HepG2 (cell line): ENCODE data around the gene SEC24D. TPM values are rescaled to one million over a fixed set of nuclear protein-coding genes. Genes with fewer than 3 reads are reported as not detected.

Experiments
- CBX5 ChIP-seq: sonication (generic); formaldehyde crosslinking; IDR thresholded peaks from 2 replicates; pipeline ENCODE4 v1.4.0; 2020; ENCODE audit warnings: missing genetic modification reagents, borderline replicate concordance
- CREM ChIP-seq, 2 experiments: sonication (generic) in 1 of 2; formaldehyde crosslinking in 1 of 2; IDR thresholded peaks; 2 replicates each; pipeline versions ENCODE4 v1.4.0 to v1.6.1; 2016 to 2020; ENCODE audit warnings: antibody characterized with exemption in 1 of 2, mild to moderate bottlenecking in 1 of 2, missing genetic modification reagents in 1 of 2
- DZIP1 ChIP-seq: sonication (generic); formaldehyde crosslinking; IDR thresholded peaks from 2 replicates; pipeline ENCODE4 v1.5.0; 2020; ENCODE audit warnings: mild to moderate bottlenecking, missing genetic modification reagents
- KAT8 ChIP-seq: IDR thresholded peaks from 2 replicates; pipeline ENCODE4 v1.6.1; 2016; ENCODE audit warnings: missing genetic modification reagents, missing compliant biosample characterization
- NR2F6 ChIP-seq, 2 experiments: IDR thresholded peaks; 2 replicates each; pipeline ENCODE4 v1.6.1; 2016; ENCODE audit warnings: antibody characterized with exemption in 1 of 2, mild to moderate bottlenecking in 1 of 2
- PHF20 ChIP-seq: sonication (generic); formaldehyde crosslinking; IDR thresholded peaks from 2 replicates; pipeline ENCODE4 v1.5.0; 2020; ENCODE audit warnings: mild to moderate bottlenecking, missing genetic modification reagents
- SP5 ChIP-seq: IDR thresholded peaks from 2 replicates; pipeline ENCODE4 v1.6.1; 2016; ENCODE audit warnings: low read depth, borderline replicate concordance
- ZNF567 ChIP-seq: sonication (generic); formaldehyde crosslinking; IDR thresholded peaks from 2 replicates; pipeline ENCODE4 v1.8.1; 2023; ENCODE audit warnings: mild to moderate bottlenecking, missing genetic modification reagents, borderline replicate concordance
- ZNF619 ChIP-seq: sonication (generic); formaldehyde crosslinking; IDR thresholded peaks from 2 replicates; pipeline ENCODE4 v1.4.0; 2020; ENCODE audit warnings: mild to moderate bottlenecking, missing genetic modification reagents
- ZNF652 ChIP-seq: IDR thresholded peaks from 2 replicates; pipeline ENCODE4 v1.6.1; 2016; ENCODE audit warnings: low read depth, borderline replicate concordance
- polyA plus RNA-seq, 8 experiments: library from polyadenylated mRNA; depleted of rRNA in 3 of 8; stranded (reverse) in 7 of 8; unstranded in 1 of 8; fragments of >200 nt; fragmentation: Illumina TruSeq in 4 of 8; extraction: Trizol in 4 of 8; gene quantifications; 2 replicates each; pipeline versions ENCODE4 v1.2.1 to v1.2.3, GENCODE V29; 2011 to 2016; ENCODE audit warnings: low read depth in 4 of 8, missing spikeins in 1 of 8, mixed read lengths in 1 of 8; ENCODE audit not compliant: insufficient read depth in 1 of 8
- total RNA-seq, 5 experiments: library from RNA; depleted of rRNA; stranded (reverse); fragments of >200 nt; fragmentation: Illumina TruSeq; extraction: Trizol; gene quantifications; 2 replicates each; pipeline ENCODE4 v1.2.3, GENCODE V29; 2016; ENCODE audit warnings: low read depth in 1 of 5
- TF ChIP-seq, protein P1 (sequence below): sonication (generic); formaldehyde crosslinking; IDR thresholded peaks from 2 replicates; pipeline ENCODE4 v1.9.0; 2021; ENCODE audit warnings: mild to moderate bottlenecking, missing genetic modification reagents
- TF ChIP-seq, protein P2 (sequence below): sonication (generic); formaldehyde crosslinking; IDR thresholded peaks from 2 replicates; pipeline ENCODE4 v1.4.0; 2020; ENCODE audit warnings: missing genetic modification reagents
- TF ChIP-seq, protein P3 (sequence below): sonication (generic); formaldehyde crosslinking; IDR thresholded peaks from 2 replicates; pipeline ENCODE4 v1.4.0; 2020; ENCODE audit warnings: low read depth, missing genetic modification reagents

Gene SEC24D
- total and polyA plus RNA-seq, 2 of the 13 experiments (the other 11 are each of a cell fraction or from before 2014, with no cell fraction given), result 30.0 to 51.1 TPM

DNA sequence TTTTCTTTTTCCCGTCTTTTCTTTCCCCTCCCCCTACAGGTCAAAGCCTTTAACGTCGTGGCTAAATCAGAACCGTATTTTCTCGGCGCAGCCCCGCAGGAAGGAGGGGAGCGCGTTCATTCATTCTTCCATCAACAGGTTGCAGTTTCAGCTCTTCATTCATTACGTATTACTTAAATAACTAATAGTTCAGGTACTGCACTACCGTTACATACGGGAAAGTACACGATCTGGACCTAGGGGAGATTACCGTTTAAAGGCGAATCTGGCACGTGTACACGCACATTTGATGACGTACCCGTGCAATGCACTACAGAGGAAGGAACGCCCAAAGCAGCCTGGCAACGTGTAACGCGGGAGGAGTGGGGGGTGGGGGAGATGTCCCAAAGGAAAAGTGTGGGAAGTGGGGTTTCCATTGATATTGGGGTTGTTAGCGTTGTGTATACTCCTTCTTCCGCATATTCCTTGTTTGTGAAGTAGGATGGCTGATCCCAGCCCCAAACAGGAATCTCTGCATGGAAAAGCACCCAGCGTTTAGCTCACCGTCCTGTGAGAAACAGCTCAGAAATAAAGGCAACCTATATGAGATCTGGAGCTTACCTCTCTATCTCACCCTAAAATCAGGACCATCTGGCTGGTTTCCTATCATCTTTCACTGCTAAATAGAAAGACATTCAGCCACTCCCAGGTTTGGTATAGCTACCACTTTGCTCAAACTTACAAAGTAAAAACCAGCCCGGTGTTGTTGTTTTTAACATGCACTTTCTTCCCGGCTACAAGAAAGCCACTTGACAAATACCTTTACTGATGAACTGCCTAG is 585 bp upstream of the SEC24D start (continued):
- TF ChIP-seq, protein P1, sequence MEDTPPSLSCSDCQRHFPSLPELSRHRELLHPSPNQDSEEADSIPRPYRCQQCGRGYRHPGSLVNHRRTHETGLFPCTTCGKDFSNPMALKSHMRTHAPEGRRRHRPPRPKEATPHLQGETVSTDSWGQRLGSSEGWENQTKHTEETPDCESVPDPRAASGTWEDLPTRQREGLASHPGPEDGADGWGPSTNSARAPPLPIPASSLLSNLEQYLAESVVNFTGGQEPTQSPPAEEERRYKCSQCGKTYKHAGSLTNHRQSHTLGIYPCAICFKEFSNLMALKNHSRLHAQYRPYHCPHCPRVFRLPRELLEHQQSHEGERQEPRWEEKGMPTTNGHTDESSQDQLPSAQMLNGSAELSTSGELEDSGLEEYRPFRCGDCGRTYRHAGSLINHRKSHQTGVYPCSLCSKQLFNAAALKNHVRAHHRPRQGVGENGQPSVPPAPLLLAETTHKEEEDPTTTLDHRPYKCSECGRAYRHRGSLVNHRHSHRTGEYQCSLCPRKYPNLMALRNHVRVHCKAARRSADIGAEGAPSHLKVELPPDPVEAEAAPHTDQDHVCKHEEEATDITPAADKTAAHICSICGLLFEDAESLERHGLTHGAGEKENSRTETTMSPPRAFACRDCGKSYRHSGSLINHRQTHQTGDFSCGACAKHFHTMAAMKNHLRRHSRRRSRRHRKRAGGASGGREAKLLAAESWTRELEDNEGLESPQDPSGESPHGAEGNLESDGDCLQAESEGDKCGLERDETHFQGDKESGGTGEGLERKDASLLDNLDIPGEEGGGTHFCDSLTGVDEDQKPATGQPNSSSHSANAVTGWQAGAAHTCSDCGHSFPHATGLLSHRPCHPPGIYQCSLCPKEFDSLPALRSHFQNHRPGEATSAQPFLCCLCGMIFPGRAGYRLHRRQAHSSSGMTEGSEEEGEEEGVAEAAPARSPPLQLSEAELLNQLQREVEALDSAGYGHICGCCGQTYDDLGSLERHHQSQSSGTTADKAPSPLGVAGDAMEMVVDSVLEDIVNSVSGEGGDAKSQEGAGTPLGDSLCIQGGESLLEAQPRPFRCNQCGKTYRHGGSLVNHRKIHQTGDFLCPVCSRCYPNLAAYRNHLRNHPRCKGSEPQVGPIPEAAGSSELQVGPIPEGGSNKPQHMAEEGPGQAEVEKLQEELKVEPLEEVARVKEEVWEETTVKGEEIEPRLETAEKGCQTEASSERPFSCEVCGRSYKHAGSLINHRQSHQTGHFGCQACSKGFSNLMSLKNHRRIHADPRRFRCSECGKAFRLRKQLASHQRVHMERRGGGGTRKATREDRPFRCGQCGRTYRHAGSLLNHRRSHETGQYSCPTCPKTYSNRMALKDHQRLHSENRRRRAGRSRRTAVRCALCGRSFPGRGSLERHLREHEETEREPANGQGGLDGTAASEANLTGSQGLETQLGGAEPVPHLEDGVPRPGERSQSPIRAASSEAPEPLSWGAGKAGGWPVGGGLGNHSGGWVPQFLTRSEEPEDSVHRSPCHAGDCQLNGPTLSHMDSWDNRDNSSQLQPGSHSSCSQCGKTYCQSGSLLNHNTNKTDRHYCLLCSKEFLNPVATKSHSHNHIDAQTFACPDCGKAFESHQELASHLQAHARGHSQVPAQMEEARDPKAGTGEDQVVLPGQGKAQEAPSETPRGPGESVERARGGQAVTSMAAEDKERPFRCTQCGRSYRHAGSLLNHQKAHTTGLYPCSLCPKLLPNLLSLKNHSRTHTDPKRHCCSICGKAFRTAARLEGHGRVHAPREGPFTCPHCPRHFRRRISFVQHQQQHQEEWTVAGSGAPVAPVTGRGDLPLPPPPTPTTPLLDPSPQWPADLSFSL (CRISPR knock-in tag), result no peak
- TF ChIP-seq KAT8 (CRISPR knock-in tag), result no peak; the same call in 1 of the 2 replicates
- TF ChIP-seq, protein P2, sequence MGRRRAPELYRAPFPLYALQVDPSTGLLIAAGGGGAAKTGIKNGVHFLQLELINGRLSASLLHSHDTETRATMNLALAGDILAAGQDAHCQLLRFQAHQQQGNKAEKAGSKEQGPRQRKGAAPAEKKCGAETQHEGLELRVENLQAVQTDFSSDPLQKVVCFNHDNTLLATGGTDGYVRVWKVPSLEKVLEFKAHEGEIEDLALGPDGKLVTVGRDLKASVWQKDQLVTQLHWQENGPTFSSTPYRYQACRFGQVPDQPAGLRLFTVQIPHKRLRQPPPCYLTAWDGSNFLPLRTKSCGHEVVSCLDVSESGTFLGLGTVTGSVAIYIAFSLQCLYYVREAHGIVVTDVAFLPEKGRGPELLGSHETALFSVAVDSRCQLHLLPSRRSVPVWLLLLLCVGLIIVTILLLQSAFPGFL (CRISPR knock-in tag), result no peak
- TF ChIP-seq CREM (IDR thresholded peaks at IDR 0.05), result peak; percentile 72; the same call in 1 of the 2 replicates
- TF ChIP-seq CREM (CRISPR knock-in tag; IDR thresholded peaks at IDR 0.05), result no peak
- no peak for TF ChIP-seq PHF20 (CRISPR knock-in tag)
- TF ChIP-seq, protein P3, sequence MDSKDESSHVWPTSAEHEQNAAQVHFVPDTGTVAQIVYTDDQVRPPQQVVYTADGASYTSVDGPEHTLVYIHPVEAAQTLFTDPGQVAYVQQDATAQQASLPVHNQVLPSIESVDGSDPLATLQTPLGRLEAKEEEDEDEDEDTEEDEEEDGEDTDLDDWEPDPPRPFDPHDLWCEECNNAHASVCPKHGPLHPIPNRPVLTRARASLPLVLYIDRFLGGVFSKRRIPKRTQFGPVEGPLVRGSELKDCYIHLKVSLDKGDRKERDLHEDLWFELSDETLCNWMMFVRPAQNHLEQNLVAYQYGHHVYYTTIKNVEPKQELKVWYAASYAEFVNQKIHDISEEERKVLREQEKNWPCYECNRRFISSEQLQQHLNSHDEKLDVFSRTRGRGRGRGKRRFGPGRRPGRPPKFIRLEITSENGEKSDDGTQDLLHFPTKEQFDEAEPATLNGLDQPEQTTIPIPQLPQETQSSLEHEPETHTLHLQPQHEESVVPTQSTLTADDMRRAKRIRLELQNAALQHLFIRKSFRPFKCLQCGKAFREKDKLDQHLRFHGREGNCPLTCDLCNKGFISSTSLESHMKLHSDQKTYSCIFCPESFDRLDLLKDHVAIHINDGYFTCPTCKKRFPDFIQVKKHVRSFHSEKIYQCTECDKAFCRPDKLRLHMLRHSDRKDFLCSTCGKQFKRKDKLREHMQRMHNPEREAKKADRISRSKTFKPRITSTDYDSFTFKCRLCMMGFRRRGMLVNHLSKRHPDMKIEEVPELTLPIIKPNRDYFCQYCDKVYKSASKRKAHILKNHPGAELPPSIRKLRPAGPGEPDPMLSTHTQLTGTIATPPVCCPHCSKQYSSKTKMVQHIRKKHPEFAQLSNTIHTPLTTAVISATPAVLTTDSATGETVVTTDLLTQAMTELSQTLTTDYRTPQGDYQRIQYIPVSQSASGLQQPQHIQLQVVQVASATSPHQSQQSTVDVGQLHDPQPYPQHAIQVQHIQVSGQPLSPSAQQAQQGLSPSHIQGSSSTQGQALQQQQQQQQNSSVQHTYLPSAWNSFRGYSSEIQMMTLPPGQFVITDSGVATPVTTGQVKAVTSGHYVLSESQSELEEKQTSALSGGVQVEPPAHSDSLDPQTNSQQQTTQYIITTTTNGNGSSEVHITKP (CRISPR knock-in tag), result 0 out of 2 replicates have a peak, but pooled peaks have one; percentile 34
- TF ChIP-seq DZIP1 (CRISPR knock-in tag), result no peak
- no peak for TF ChIP-seq SP5
- TF ChIP-seq NR2F6 (IDR thresholded peaks at IDR 0.05), result no peak
- no peak for TF ChIP-seq NR2F6 (CRISPR knock-in tag; IDR thresholded peaks at IDR 0.05)
- TF ChIP-seq ZNF652, result no peak
- no peak for TF ChIP-seq ZNF619 (CRISPR knock-in tag)
- TF ChIP-seq ZNF567 (CRISPR knock-in tag), result 0 out of 2 replicates have a peak, but pooled peaks have one; percentile 40
- TF ChIP-seq CBX5 (CRISPR knock-in tag), result no peak
